NB4 (cell line): ENCODE results near the gene MS4A6A.

Experiments used
- CTCF ChIP-seq: IDR thresholded peaks from one replicate; pipeline ENCODE4 v1.5.1; 2012; ENCODE audit warnings: low read depth, low read length
- MAX ChIP-seq: IDR thresholded peaks from 2 replicates; pipeline ENCODE4 v1.6.1; 2011; ENCODE audit warnings: low read depth, low read length

- no peak for TF ChIP-seq CTCF
- no peak for TF ChIP-seq MAX
Observed at GRCh38 chr11:60168306-60168705, 14.6 kb downstream of the MS4A6A start.
